ACHN (cell line): ENCODE measurements around the gene STAG3.

Experiments
- DNase-seq: peaks from one replicate; pipeline ENCODE4 v3.0.0-alpha.2; 2015
- in situ Hi-C: cut with HindIII; loops from 2 replicates; pipeline ENCODE4 v1.10.0; 2017; ENCODE audit warnings: low sequenced_read_pairs, low pct_ligation_motif_present, low pct_unique_long_range_greater_than_20kb

Gene STAG3

GRCh38 chr7:100153708-100154535, 23.8 kb upstream of the STAG3 start:
- in situ Hi-C loops = no loop called here
- no peak for DNase-seq

- no peak for DNase-seq
- in situ Hi-C loops = no loop called here
These were observed 22.8 kb upstream of the STAG3 start for GRCh38 chr7:100154651-100155491.

GRCh38 chr7:100155553-100156317, 22.0 kb upstream of the STAG3 start:
- DNase-seq = no peak
- in situ Hi-C loops = no loop called here

- in situ Hi-C loops = no loop called here
- DNase-seq = no peak
These were observed 21.2 kb upstream of the STAG3 start for GRCh38 chr7:100156331-100157068.

- in situ Hi-C loops = no loop called here
- DNase-seq = no peak
These were observed 20.7 kb upstream of the STAG3 start for GRCh38 chr7:100157069-100157333.

- in situ Hi-C loops = no loop called here
- DNase-seq = peak; percentile 56
These were observed 20.1 kb upstream of the STAG3 start for GRCh38 chr7:100157334-100158228.

GRCh38 chr7:100158229-100159098, 19.3 kb upstream of the STAG3 start, which contains the start of gene TRAPPC14:
TSS of gene TRAPPC14 (minus strand) at chr7:100158723. CDS start at chr7:100158499, 224 bp downstream.
- DNase-seq = peak; percentile 93
- in situ Hi-C loops = no loop called here

- in situ Hi-C loops = no loop called here
- no peak for DNase-seq
These were observed 18.6 kb upstream of the STAG3 start for GRCh38 chr7:100159099-100159623.

GRCh38 chr7:100160067-100160466, 17.7 kb upstream of the STAG3 start:
- in situ Hi-C loops = no loop called here
- DNase-seq = no peak

GRCh38 chr7:100163006-100163531, 14.6 kb upstream of the STAG3 start:
- DNase-seq = no peak
- in situ Hi-C loops = no loop called here

GRCh38 chr7:100163871-100164270, 13.8 kb upstream of the STAG3 start:
- in situ Hi-C loops = no loop called here
- no peak for DNase-seq

GRCh38 chr7:100166317-100166940, 11.3 kb upstream of the STAG3 start:
- DNase-seq = no peak
- in situ Hi-C loops = no loop called here

- DNase-seq = no peak
- in situ Hi-C loops = no loop called here
These were observed 10.5 kb upstream of the STAG3 start for GRCh38 chr7:100166970-100167911.

GRCh38 chr7:100167912-100168323, 9.8 kb upstream of the STAG3 start:
- in situ Hi-C loops = no loop called here
- no peak for DNase-seq
